HepG2 (cell line): ENCODE results near the gene SLAMF6. TPM values are rescaled to one million over a fixed set of nuclear protein-coding genes. Genes with fewer than 3 reads are reported as not detected.
"Not testable (repeated sequence)": the region's sequence is repeated elsewhere in the genome, so short reads cannot be mapped to it uniquely, and the experiment has no call there.

Experiments
- ATAC-seq: fragments of 200-7000 bp; cut with Tn5 transposase; 3 replicates; pipeline ENCODE4 v1.9.1; 2020; ENCODE audit warnings: mild to moderate bottlenecking, moderate library complexity
- BruUV-seq: library from RNA; stranded (reverse); fragments of 400-500 nt; replicated peaks from 2 replicates; lab custom pipeline; 2021; lab: Mats Ljungman, UMichigan
- CTCF ChIA-PET: fragments of 300-600 bp; formaldehyde crosslinking; extraction: SDS; loops from one replicate; lab custom pipeline; 2021; ENCODE audit warnings: low total read pairs, inconsistent platforms, low intra/inter-chr PET ratio; lab: Yijun Ruan, JAX
- POLR2A ChIA-PET: fragments of 350-600 bp; sonication (Branson Sonifier 250); formaldehyde crosslinking; loops from one replicate; lab custom pipeline; 2020; ENCODE audit warnings: antibody characterized with exemption, inconsistent platforms; lab: Yijun Ruan, JAX
- DNase-seq: peaks from one replicate; pipeline ENCODE4 v3.0.0-alpha.2; 2015; ENCODE audit warnings: low spot score
- FAIRE-seq: peaks from 3 replicates; lab custom pipeline; 2011; peaks lifted over from hg19 to GRCh38; lab: Jason Lieb, UNC
- H2AFZ ChIP-seq: one replicate; pipeline ENCODE4 v1.6.1; 2011; ENCODE audit warnings: low read length, inconsistent platforms
- H3K27ac ChIP-seq: fragments of 300-600 bp; 3 replicates; pipeline ENCODE4 v1.8.0; 2011; ENCODE audit warnings: mixed run types, mild to moderate bottlenecking, mixed read lengths, low read length, inconsistent platforms; ENCODE audit not compliant: insufficient read depth; ENCODE audit errors: extremely low read length
- H3K27me3 ChIP-seq, 2 experiments: fragments of 200-600 bp in 1 of 2; 2 replicates in 1 of 2; 3 replicates in 1 of 2; pipeline versions ENCODE4 v1.6.0 to v1.8.0; 2011; ENCODE audit warnings: low read length in 2 of 2, mild to moderate bottlenecking in 2 of 2, moderate library complexity in 2 of 2, inconsistent platforms in 1 of 2; ENCODE audit not compliant: insufficient read depth in 2 of 2, control insufficient read depth in 1 of 2
- H3K36me3 ChIP-seq, 2 experiments: fragments of 200-600 bp in 1 of 2; replicated peaks in 1 of 2; 2 replicates in 1 of 2; 3 replicates in 1 of 2; pipeline versions ENCODE4 v1.5.1 to v1.8.0; 2011; ENCODE audit warnings: low read length in 2 of 2, inconsistent platforms in 1 of 2; ENCODE audit not compliant: insufficient read depth in 2 of 2, control insufficient read depth in 1 of 2
- H3K4me1 ChIP-seq: 2 replicates; pipeline ENCODE4 v1.5.1; 2012; ENCODE audit warnings: low read length, inconsistent platforms; ENCODE audit not compliant: insufficient read depth
- H3K4me2 ChIP-seq: 2 replicates; pipeline ENCODE4 v1.6.0; 2011; ENCODE audit warnings: low read depth, low read length, inconsistent platforms
- H3K4me3 ChIP-seq, 3 experiments: fragments of 200-600 bp in 1 of 3; sonication (generic), shearing (Covaris generic) in 1 of 3; replicated peaks in 1 of 3; 2 replicates each; pipeline ENCODE4 v1.5.1; 2011 to 2016; ENCODE audit warnings: low read length in 3 of 3, inconsistent platforms in 2 of 3, low read depth in 2 of 3, mild to moderate bottlenecking in 2 of 3, control low read depth in 1 of 3, mixed read lengths in 1 of 3; ENCODE audit not compliant: insufficient read depth in 1 of 3
- H3K79me2 ChIP-seq: one replicate; pipeline ENCODE4 v1.6.1; 2011; ENCODE audit warnings: low read length, inconsistent platforms; ENCODE audit not compliant: insufficient read depth
- H3K9ac ChIP-seq: 2 replicates; pipeline ENCODE4 v1.6.0; 2011; ENCODE audit warnings: mild to moderate bottlenecking, low read depth, low read length, inconsistent platforms; ENCODE audit not compliant: insufficient read depth
- H3K9me3 ChIP-seq: 2 replicates; pipeline ENCODE4 v1.5.1; 2012; ENCODE audit warnings: mild to moderate bottlenecking, low read length
- H4K20me1 ChIP-seq: 2 replicates; pipeline ENCODE4 v1.6.0; 2011; ENCODE audit warnings: inconsistent platforms, mild to moderate bottlenecking, low read length, moderate library complexity; ENCODE audit not compliant: insufficient read depth
- GPN1 ChIP-seq: sonication (generic); formaldehyde crosslinking; IDR thresholded peaks from 2 replicates; pipeline ENCODE4 v1.5.1; 2020; ENCODE audit warnings: missing genetic modification reagents, borderline replicate concordance
- HOXA9 ChIP-seq: sonication (generic); formaldehyde crosslinking; IDR thresholded peaks from 2 replicates; pipeline ENCODE4 v1.8.1; 2022; ENCODE audit warnings: missing genetic modification reagents, mild to moderate bottlenecking, moderate library complexity, borderline replicate concordance
- NFIC ChIP-seq: IDR thresholded peaks from 2 replicates; pipeline ENCODE4 v1.6.1; 2012; ENCODE audit warnings: mild to moderate bottlenecking, low read length, inconsistent platforms
- SKI ChIP-seq: fragments of 450-650 bp; IDR thresholded peaks from one replicate; pipeline ENCODE4 v1.6.1; 2018; ENCODE audit warnings: mild to moderate bottlenecking; ENCODE audit not compliant: partially characterized antibody
- ZNF124 ChIP-seq: sonication (generic); formaldehyde crosslinking; IDR thresholded peaks from 2 replicates; pipeline ENCODE4 v1.4.0; 2020; ENCODE audit warnings: missing genetic modification reagents
- ZNF296 ChIP-seq: sonication (generic); formaldehyde crosslinking; conservative IDR thresholded peaks from 2 replicates; pipeline ENCODE4 v1.5.0; 2020; ENCODE audit warnings: mild to moderate bottlenecking, missing genetic modification reagents
- ZNF607 ChIP-seq: sonication (generic); formaldehyde crosslinking; IDR thresholded peaks from 2 replicates; pipeline ENCODE4 v1.5.1; 2020; ENCODE audit warnings: missing genetic modification reagents, mild to moderate bottlenecking, borderline replicate concordance
- WGBS: methylation state at CpG from one replicate; pipeline ENCODE4 v1.1.6; 2017; ENCODE audit warnings: low lambda C conversion rate; 5-methylcytosine and 5-hydroxymethylcytosine counted together
- in situ Hi-C: cut with HindIII; loops from 2 replicates; pipeline ENCODE4 v1.10.0; 2017; ENCODE audit warnings: low pct_unique_long_range_greater_than_20kb; ENCODE audit not compliant: extremely low pct_ligation_motif_present
- intact Hi-C: fragments of 100-400 bp; cut with micrococcal nuclease; formaldehyde crosslinking; loops from one replicate; pipeline ENCODE4 v1.10.0; 2022; ENCODE audit not compliant: unreplicated experiment
- polyA plus RNA-seq, 8 experiments: library from polyadenylated mRNA; depleted of rRNA in 3 of 8; stranded (reverse) in 7 of 8; unstranded in 1 of 8; fragments of >200 nt; fragmentation: Illumina TruSeq in 4 of 8; extraction: Trizol in 4 of 8; gene quantifications; 2 replicates each; pipeline versions ENCODE4 v1.2.1 to v1.2.3, GENCODE V29; 2011 to 2016; ENCODE audit warnings: low read depth in 4 of 8, missing spikeins in 1 of 8, mixed read lengths in 1 of 8; ENCODE audit not compliant: insufficient read depth in 1 of 8
- total RNA-seq, 5 experiments: library from RNA; depleted of rRNA; stranded (reverse); fragments of >200 nt; fragmentation: Illumina TruSeq; extraction: Trizol; gene quantifications; 2 replicates each; pipeline ENCODE4 v1.2.3, GENCODE V29; 2016; ENCODE audit warnings: low read depth in 1 of 5
- TF ChIP-seq, protein P1 (sequence below), 2 experiments: sonication (generic) in 1 of 2; formaldehyde crosslinking in 1 of 2; IDR thresholded peaks; 2 replicates each; pipeline versions ENCODE4 v1.4.0 to v1.6.1; 2016 to 2020; ENCODE audit warnings: borderline replicate concordance in 1 of 2, low read depth in 1 of 2, mild to moderate bottlenecking in 1 of 2, missing genetic modification reagents in 1 of 2

Gene SLAMF6
- total and polyA plus RNA-seq, 2 of the 13 experiments (the other 11 are each of a cell fraction or from before 2014, with no cell fraction given) = not detected

GRCh38 chr1:160517519-160517918 lies 5.5 kb downstream of the SLAMF6 start:
- H2AFZ ChIP-seq, in situ Hi-C loops, H3K4me2 ChIP-seq, BruUV-seq, H3K9ac ChIP-seq, H4K20me1 ChIP-seq, CTCF ChIA-PET, H3K27ac ChIP-seq, ATAC-seq, H3K36me3 ChIP-seq, POLR2A ChIA-PET, intact Hi-C loops, H3K4me1 ChIP-seq, H3K27me3 ChIP-seq, FAIRE-seq, H3K4me3 ChIP-seq, H3K9me3 ChIP-seq, H3K79me2 ChIP-seq, DNase-seq: not testable (repeated sequence)
- 11% methylated on average over 2 of the region's 2 CpGs for WGBS

- FAIRE-seq, DNase-seq: not testable (repeated sequence)
These were observed 7.1 kb downstream of the SLAMF6 start for GRCh38 chr1:160515908-160516307.

GRCh38 chr1:160504651-160505050 lies 18.4 kb downstream of the SLAMF6 start:
- no peak for DNase-seq
- intact Hi-C loops = no loop called here
- H3K4me1 ChIP-seq = no peaks in the 10 kb centered on the region
- no peak overlapping the region for H3K4me2 ChIP-seq
- WGBS = 20% methylated on average over 2 of the region's 2 CpGs
- no peaks in the 10 kb centered on the region for H3K36me3 ChIP-seq
- no peak overlapping the region for H3K4me3 ChIP-seq
- no peak for ATAC-seq
- no peaks in the 10 kb centered on the region for H3K27me3 ChIP-seq
- no peak overlapping the region for H2AFZ ChIP-seq
- no peaks in the 10 kb centered on the region for H3K79me2 ChIP-seq
- ChIA-PET CTCF (no interaction called here), POLR2A (no interaction called here)
- no TSS peak for BruUV-seq
- in situ Hi-C loops = no loop called here
- H4K20me1 ChIP-seq = no peaks in the 10 kb centered on the region
- no peak overlapping the region for H3K9ac ChIP-seq
- H3K9me3 ChIP-seq = no peaks in the 10 kb centered on the region
- no peak for FAIRE-seq
- no peak overlapping the region for H3K27ac ChIP-seq
- TF ChIP-seq GPN1 (CRISPR knock-in tag) (no peak), SKI (no peak), ZNF124 (CRISPR knock-in tag) (no peak), ZNF296 (CRISPR knock-in tag) (no peak), NFIC (no peak), ZNF607 (CRISPR knock-in tag) (no peak), HOXA9 (CRISPR knock-in tag) (no peak)
- TF ChIP-seq, protein P1, sequence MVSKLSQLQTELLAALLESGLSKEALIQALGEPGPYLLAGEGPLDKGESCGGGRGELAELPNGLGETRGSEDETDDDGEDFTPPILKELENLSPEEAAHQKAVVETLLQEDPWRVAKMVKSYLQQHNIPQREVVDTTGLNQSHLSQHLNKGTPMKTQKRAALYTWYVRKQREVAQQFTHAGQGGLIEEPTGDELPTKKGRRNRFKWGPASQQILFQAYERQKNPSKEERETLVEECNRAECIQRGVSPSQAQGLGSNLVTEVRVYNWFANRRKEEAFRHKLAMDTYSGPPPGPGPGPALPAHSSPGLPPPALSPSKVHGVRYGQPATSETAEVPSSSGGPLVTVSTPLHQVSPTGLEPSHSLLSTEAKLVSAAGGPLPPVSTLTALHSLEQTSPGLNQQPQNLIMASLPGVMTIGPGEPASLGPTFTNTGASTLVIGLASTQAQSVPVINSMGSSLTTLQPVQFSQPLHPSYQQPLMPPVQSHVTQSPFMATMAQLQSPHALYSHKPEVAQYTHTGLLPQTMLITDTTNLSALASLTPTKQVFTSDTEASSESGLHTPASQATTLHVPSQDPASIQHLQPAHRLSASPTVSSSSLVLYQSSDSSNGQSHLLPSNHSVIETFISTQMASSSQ (IDR thresholded peaks at IDR 0.05; ENCODE audit: low read depth) = no peak
- TF ChIP-seq, protein P1 (CRISPR knock-in tag; IDR thresholded peaks at IDR 0.05; ENCODE audit: borderline replicate concordance) = no peak

More at GRCh38 chr1:160515908-160516307, 7.1 kb downstream of the SLAMF6 start:
- H4K20me1 ChIP-seq, H3K4me2 ChIP-seq, H3K27ac ChIP-seq, H3K4me3 ChIP-seq, H3K36me3 ChIP-seq, POLR2A ChIA-PET, H2AFZ ChIP-seq, H3K9ac ChIP-seq, ATAC-seq, BruUV-seq, intact Hi-C loops, H3K27me3 ChIP-seq, H3K79me2 ChIP-seq, in situ Hi-C loops, CTCF ChIA-PET, H3K9me3 ChIP-seq: not testable (repeated sequence)
- peaks cover 12% of the 10 kb centered on the region; the same call in 1 of the 2 replicates for H3K4me1 ChIP-seq
- 0% methylated on average over 1 of the region's 1 CpG for WGBS
